GM23338 (cell line): Measurements from ENCODE around the gene NLGN1. TPM values are rescaled to one million over a fixed set of nuclear protein-coding genes. Genes with fewer than 3 reads are reported as not detected.

Experiments
- ATAC-seq: fragments of 200-7000 bp; cut with Tn5 transposase; 3 replicates; pipeline ENCODE4 v1.9.1; 2020
- DNase-seq: peaks from one replicate; pipeline ENCODE4 v3.0.0-alpha.2; 2015; ENCODE audit warnings: low spot score
- H2AFZ ChIP-seq: fragments of 200-600 bp; sonication (generic); 2 replicates; pipeline ENCODE4 v1.8.0; 2016; ENCODE audit warnings: antibody characterized with exemption, mild to moderate bottlenecking, moderate library complexity
- H3F3A ChIP-seq: fragments of 200-600 bp; sonication (generic); replicated peaks from 2 replicates; pipeline ENCODE4 v1.8.0; 2017; ENCODE audit warnings: antibody characterized with exemption, mixed run types, low read depth
- H3K27ac ChIP-seq: fragments of 200-600 bp; sonication (generic); 2 replicates; pipeline ENCODE4 v1.6.1; 2016; ENCODE audit warnings: low read depth
- H3K27me3 ChIP-seq: fragments of 200-600 bp; sonication (generic); 2 replicates; pipeline ENCODE4 v1.8.0; 2016; ENCODE audit warnings: mild to moderate bottlenecking, mixed run types, moderate library complexity; ENCODE audit not compliant: insufficient read depth
- H3K36me3 ChIP-seq: fragments of 200-600 bp; sonication (generic); 2 replicates; pipeline ENCODE4 v1.8.0; 2016; ENCODE audit warnings: mild to moderate bottlenecking; ENCODE audit not compliant: insufficient read depth
- H3K4me1 ChIP-seq: fragments of 200-600 bp; sonication (generic); 2 replicates; pipeline ENCODE4 v1.8.0; 2016; ENCODE audit warnings: mild to moderate bottlenecking, moderate library complexity; ENCODE audit not compliant: insufficient read depth
- H3K4me2 ChIP-seq: fragments of 200-600 bp; sonication (generic); 2 replicates; pipeline ENCODE4 v1.7.1; 2017; ENCODE audit warnings: mixed run types
- H3K4me3 ChIP-seq: fragments of 200-600 bp; sonication (generic); 2 replicates; pipeline ENCODE4 v1.6.1; 2016; ENCODE audit warnings: mixed run types
- H3K79me2 ChIP-seq: fragments of 200-600 bp; sonication (generic); replicated peaks from 2 replicates; pipeline ENCODE4 v1.8.0; 2017; ENCODE audit warnings: mild to moderate bottlenecking; ENCODE audit not compliant: insufficient read depth
- H3K9me2 ChIP-seq: fragments of 200-600 bp; sonication (generic); 2 replicates; pipeline ENCODE4 v1.8.0; 2017; ENCODE audit not compliant: insufficient read depth
- H4K20me1 ChIP-seq: fragments of 200-600 bp; sonication (generic); replicated peaks from 2 replicates; pipeline ENCODE4 v1.8.0; 2017; ENCODE audit warnings: mild to moderate bottlenecking; ENCODE audit not compliant: insufficient read depth
- H3K27ac Mint-ChIP-seq: 2 replicates; pipeline ENCODE4 v1.8.0; 2020; ENCODE audit warnings: inconsistent platforms, mild to moderate bottlenecking, moderate library complexity, mixed read lengths
- H3K27me3 Mint-ChIP-seq: 3 replicates; pipeline ENCODE4 v1.8.0; 2022; ENCODE audit warnings: low read depth, mild to moderate bottlenecking, moderate library complexity, mixed read lengths, inconsistent platforms; ENCODE audit not compliant: insufficient read depth, poor library complexity
- H3K36me3 Mint-ChIP-seq: 3 replicates; pipeline ENCODE4 v1.8.0; 2021; ENCODE audit warnings: low read depth, mild to moderate bottlenecking, inconsistent platforms, moderate library complexity, mixed read lengths
- H3K4me1 Mint-ChIP-seq: 3 replicates; pipeline ENCODE4 v1.8.0; 2020; ENCODE audit warnings: mild to moderate bottlenecking, inconsistent platforms, mixed read lengths
- H3K4me3 Mint-ChIP-seq: 3 replicates; pipeline ENCODE4 v1.8.0; 2021; ENCODE audit warnings: moderate library complexity, mild to moderate bottlenecking, inconsistent platforms, mixed read lengths
- H3K9me3 Mint-ChIP-seq: 3 replicates; pipeline ENCODE4 v1.8.0; 2020; ENCODE audit warnings: moderate library complexity, mild to moderate bottlenecking, inconsistent platforms, mixed read lengths
- CREB1 ChIP-seq: fragments of 250-450 bp; sonication (Bioruptor Pico); IDR thresholded peaks from 2 replicates; pipeline ENCODE4 v1.5.0; 2020; ENCODE audit warnings: low read depth, mild to moderate bottlenecking, moderate library complexity
- CTCF ChIP-seq, 2 experiments: fragments of 200-600 bp in 1 of 2; sonication (generic) in 1 of 2; conservative IDR thresholded peaks; 2 replicates each; pipeline versions ENCODE4 v1.5.1 to v1.6.1; 2016 to 2017; ENCODE audit warnings: antibody characterized with exemption in 2 of 2, low read depth in 2 of 2, mild to moderate bottlenecking in 2 of 2, moderate library complexity in 1 of 2
- ETS1 ChIP-seq: IDR thresholded peaks from 2 replicates; pipeline ENCODE4 v1.6.1; 2016; ENCODE audit warnings: antibody characterized with exemption
- EZH2 ChIP-seq: fragments of 200-600 bp; sonication (generic); IDR thresholded peaks from one replicate; pipeline ENCODE4 v1.8.0; 2017; ENCODE audit warnings: antibody characterized with exemption, mild to moderate bottlenecking, low read depth; ENCODE audit not compliant: unreplicated experiment
- EZH2phosphoT487 ChIP-seq: fragments of 200-600 bp; sonication (generic); IDR thresholded peaks from one replicate; pipeline ENCODE4 v1.8.1; 2018; ENCODE audit warnings: antibody characterized with exemption; ENCODE audit not compliant: unreplicated experiment
- JUNB ChIP-seq: IDR thresholded peaks from one replicate; pipeline ENCODE4 v1.6.1; 2016; ENCODE audit warnings: antibody characterized with exemption; ENCODE audit not compliant: unreplicated experiment
- NANOG ChIP-seq: IDR thresholded peaks from 2 replicates; pipeline ENCODE4 v1.6.1; 2016; ENCODE audit warnings: antibody characterized with exemption, borderline replicate concordance
- POLR2AphosphoS5 ChIP-seq: IDR thresholded peaks from 2 replicates; pipeline ENCODE4 v1.6.1; 2016; ENCODE audit warnings: antibody characterized with exemption, low read depth
- STAT1 ChIP-seq: IDR thresholded peaks from one replicate; pipeline ENCODE4 v1.6.1; 2016; ENCODE audit warnings: antibody characterized with exemption; ENCODE audit not compliant: unreplicated experiment
- ZNF114 ChIP-seq: fragments of 250-450 bp; sonication (Bioruptor Pico); IDR thresholded peaks from 2 replicates; pipeline ENCODE4 v1.5.0; 2020; ENCODE audit warnings: mild to moderate bottlenecking, moderate library complexity
- ZNF331 ChIP-seq: fragments of 250-450 bp; sonication (Bioruptor Pico); IDR thresholded peaks from 2 replicates; pipeline ENCODE4 v1.5.0; 2020; ENCODE audit warnings: low read depth, mild to moderate bottlenecking, moderate library complexity
- ZNF462 ChIP-seq: fragments of 250-450 bp; sonication (Bioruptor Pico); IDR thresholded peaks from 2 replicates; pipeline ENCODE4 v1.5.0; 2020; ENCODE audit warnings: mild to moderate bottlenecking, moderate library complexity
- polyA plus RNA-seq: library from polyadenylated mRNA; unstranded; fragments of >200 nt; fragmentation: Nextera tagmentation; extraction: Ambion mirVana; gene quantifications from 2 replicates; pipeline ENCODE4 v1.2.1, GENCODE V29; 2016
- total RNA-seq: library from RNA; depleted of rRNA; stranded (reverse); fragments of >200 nt; shearing (Covaris generic); gene quantifications from 2 replicates; pipeline ENCODE4 v1.2.3, GENCODE V29; 2014

Gene NLGN1
- total and polyA plus RNA-seq, 2 experiments from 2014 or later = 6.5 to 18.6 TPM

- TF ChIP-seq ETS1 (no peak), CTCF (conservative IDR thresholded peaks at IDR 0.05; ENCODE audit: low read depth in 2 of 2) (no peak), ZNF331 (no peak), CREB1 (CRISPR knock-in tag) (no peak), EZH2 (no peak), EZH2phosphoT487 (no peak)
Measured at GRCh38 chr3:173939331-173939730, 541.8 kb downstream of the NLGN1 start (continued).

- Mint-ChIP-seq H3K36me3 (no peaks in the 10 kb centered on the region), H3K27me3 (peaks cover 2% of the 10 kb centered on the region), H3K27ac (no peak overlapping the region; the same call in 1 of the 2 replicates), H3K9me3 (no peaks in the 10 kb centered on the region), H3K4me1 (peaks cover 9% of the 10 kb centered on the region; the same call in 2 of the 3 replicates), H3K4me3 (no peak overlapping the region)
- H4K20me1 ChIP-seq = no peaks in the 10 kb centered on the region
- H2AFZ ChIP-seq = 0 out of 2 replicates have a peak overlapping the region, but pooled peaks have one; percentile 8
- DNase-seq (no peak), ATAC-seq (no peak; the same call in 2 of the 3 replicates)
- no peak overlapping the region for H3K27ac ChIP-seq
- no peak overlapping the region for H3K4me2 ChIP-seq
- H3K4me1 ChIP-seq = peaks cover 11% of the 10 kb centered on the region
- no peak overlapping the region for H3K4me3 ChIP-seq
- H3F3A ChIP-seq = no peaks in the 10 kb centered on the region
- H3K36me3 ChIP-seq = no peaks in the 10 kb centered on the region
- no peaks in the 10 kb centered on the region for H3K9me2 ChIP-seq
- no peaks in the 10 kb centered on the region for H3K27me3 ChIP-seq
- H3K79me2 ChIP-seq = no peaks in the 10 kb centered on the region
- TF ChIP-seq ETS1 (no peak), EZH2phosphoT487 (no peak), NANOG (no peak), CTCF (conservative IDR thresholded peaks at IDR 0.05; ENCODE audit: low read depth in 2 of 2) (no peak), CREB1 (CRISPR knock-in tag) (no peak), JUNB (no peak), STAT1 (no peak), ZNF114 (CRISPR knock-in tag) (no peak), POLR2AphosphoS5 (no peak), ZNF462 (no peak), EZH2 (no peak), ZNF331 (no peak)
Measured at GRCh38 chr3:173943264-173943663, 545.7 kb downstream of the NLGN1 start.
